Measurements from ENCODE around the gene RBM5.

RBM5 gene

DNA sequence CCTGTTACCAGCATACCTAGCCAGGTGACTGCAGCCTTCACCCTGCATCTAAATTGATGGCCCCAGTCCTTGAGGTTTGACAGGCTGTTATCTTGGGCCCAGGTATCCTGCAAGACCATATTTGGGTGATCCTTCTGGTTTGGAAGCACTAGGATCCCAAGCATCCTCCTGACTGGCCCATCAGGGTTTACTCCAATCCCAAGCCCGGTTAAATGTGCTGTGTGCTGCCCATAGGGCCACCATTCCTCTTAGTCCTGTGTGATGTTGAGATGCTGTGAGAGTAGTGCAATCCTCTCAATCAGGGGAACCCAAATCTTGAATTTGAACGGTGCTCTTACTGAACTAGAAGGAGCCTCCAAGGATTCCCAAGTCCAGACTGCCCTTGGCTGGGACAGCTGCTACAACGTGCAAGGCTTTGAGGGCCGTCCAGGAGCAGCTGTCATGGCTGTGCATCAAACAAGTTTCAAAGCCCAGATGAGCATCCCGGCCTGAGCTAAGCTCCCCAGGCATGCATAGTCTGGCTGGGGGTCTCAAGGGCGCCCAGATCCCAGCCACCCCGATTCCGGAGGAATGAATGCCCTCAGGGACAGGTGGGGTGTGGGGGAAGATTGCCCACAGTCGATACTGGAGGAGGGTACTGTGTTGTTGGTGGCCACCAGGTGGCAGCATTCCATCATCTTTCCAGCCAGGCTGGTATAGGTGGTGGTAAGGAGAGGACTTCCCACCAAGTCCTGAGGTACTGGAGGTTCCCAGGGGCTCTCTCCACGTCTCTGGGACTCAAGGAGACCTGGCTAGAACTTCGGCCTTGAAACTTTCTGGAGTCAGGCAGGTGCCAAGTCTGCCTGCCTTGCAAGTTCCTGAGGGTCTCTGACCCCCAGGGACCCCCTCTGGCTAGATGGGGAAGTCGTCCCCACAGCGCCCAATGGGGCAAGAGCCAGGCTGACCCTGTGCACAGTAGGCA is 32.6 kb downstream of the RBM5 start (continued):
- 0 out of 2 replicates have a peak, but pooled peaks have one; percentile 34 for TF ChIP-seq HIC1 (tag by site-specific recombination; IDR thresholded peaks at IDR 0.05)
- no peak for TF ChIP-seq ZNF133 (tag by site-specific recombination; IDR thresholded peaks at IDR 0.05)
- TF ChIP-seq, protein P1, sequence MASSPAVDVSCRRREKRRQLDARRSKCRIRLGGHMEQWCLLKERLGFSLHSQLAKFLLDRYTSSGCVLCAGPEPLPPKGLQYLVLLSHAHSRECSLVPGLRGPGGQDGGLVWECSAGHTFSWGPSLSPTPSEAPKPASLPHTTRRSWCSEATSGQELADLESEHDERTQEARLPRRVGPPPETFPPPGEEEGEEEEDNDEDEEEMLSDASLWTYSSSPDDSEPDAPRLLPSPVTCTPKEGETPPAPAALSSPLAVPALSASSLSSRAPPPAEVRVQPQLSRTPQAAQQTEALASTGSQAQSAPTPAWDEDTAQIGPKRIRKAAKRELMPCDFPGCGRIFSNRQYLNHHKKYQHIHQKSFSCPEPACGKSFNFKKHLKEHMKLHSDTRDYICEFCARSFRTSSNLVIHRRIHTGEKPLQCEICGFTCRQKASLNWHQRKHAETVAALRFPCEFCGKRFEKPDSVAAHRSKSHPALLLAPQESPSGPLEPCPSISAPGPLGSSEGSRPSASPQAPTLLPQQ (tag by site-specific recombination; IDR thresholded peaks at IDR 0.05) = no peak
- peak; percentile 45; the same call in 1 of the 2 replicates for TF ChIP-seq EGR2 (tag by site-specific recombination; IDR thresholded peaks at IDR 0.05; ENCODE audit: low read depth)
- no peak for TF ChIP-seq GLIS1 (tag by site-specific recombination; IDR thresholded peaks at IDR 0.05)
- TF ChIP-seq, protein P2, sequence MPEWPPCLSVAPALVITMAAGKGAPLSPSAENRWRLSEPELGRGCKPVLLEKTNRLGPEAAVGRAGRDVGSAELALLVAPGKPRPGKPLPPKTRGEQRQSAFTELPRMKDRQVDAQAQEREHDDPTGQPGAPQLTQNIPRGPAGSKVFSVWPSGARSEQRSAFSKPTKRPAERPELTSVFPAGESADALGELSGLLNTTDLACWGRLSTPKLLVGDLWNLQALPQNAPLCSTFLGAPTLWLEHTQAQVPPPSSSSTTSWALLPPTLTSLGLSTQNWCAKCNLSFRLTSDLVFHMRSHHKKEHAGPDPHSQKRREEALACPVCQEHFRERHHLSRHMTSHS (tag by site-specific recombination; IDR thresholded peaks at IDR 0.05) = no peak
- no peak for TF ChIP-seq OVOL3 (tag by site-specific recombination; IDR thresholded peaks at IDR 0.05)
- no peak for TF ChIP-seq ZNF639 (tag by site-specific recombination; IDR thresholded peaks at IDR 0.05)
- peak; percentile 24; the same call in 1 of the 2 replicates for TF ChIP-seq IKZF3 (tag by site-specific recombination; IDR thresholded peaks at IDR 0.05)
- TF ChIP-seq ZSCAN18 (tag by site-specific recombination; IDR thresholded peaks at IDR 0.05) = no peak
- peak; percentile 42 for TF ChIP-seq ZFHX2 (tag by site-specific recombination; conservative IDR thresholded peaks at IDR 0.05)
- no peak for TF ChIP-seq ZNF416 (tag by site-specific recombination; IDR thresholded peaks at IDR 0.05)
- no peak for TF ChIP-seq ZNF132 (tag by site-specific recombination; IDR thresholded peaks at IDR 0.05; ENCODE audit: borderline replicate concordance)
- TF ChIP-seq ZNF140 (tag by site-specific recombination; IDR thresholded peaks at IDR 0.05) = no peak
- no peak for TF ChIP-seq ZNF624 (tag by site-specific recombination; IDR thresholded peaks at IDR 0.05)
- TF ChIP-seq ZBTB6 (tag by site-specific recombination; IDR thresholded peaks at IDR 0.05) = no peak
- TF ChIP-seq GLI2 (tag by site-specific recombination; IDR thresholded peaks at IDR 0.05; ENCODE audit: borderline replicate concordance, low read depth) = no peak
- no peak for TF ChIP-seq ZSCAN16 (tag by site-specific recombination; IDR thresholded peaks at IDR 0.05)
- TF ChIP-seq, protein P3, sequence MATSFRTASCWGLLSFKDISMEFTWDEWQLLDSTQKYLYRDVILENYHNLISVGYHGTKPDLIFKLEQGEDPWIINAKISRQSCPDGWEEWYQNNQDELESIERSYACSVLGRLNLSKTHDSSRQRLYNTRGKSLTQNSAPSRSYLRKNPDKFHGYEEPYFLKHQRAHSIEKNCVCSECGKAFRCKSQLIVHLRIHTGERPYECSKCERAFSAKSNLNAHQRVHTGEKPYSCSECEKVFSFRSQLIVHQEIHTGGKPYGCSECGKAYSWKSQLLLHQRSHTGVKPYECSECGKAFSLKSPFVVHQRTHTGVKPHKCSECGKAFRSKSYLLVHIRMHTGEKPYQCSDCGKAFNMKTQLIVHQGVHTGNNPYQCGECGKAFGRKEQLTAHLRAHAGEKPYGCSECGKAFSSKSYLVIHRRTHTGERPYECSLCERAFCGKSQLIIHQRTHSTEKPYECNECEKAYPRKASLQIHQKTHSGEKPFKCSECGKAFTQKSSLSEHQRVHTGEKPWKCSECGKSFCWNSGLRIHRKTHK (tag by site-specific recombination; IDR thresholded peaks at IDR 0.05) = no peak
- TF ChIP-seq ZNF473 (tag by site-specific recombination; IDR thresholded peaks at IDR 0.05) = no peak
- no peak for TF ChIP-seq ZNF18 (tag by site-specific recombination; IDR thresholded peaks at IDR 0.05)
- 0 out of 2 replicates have a peak, but pooled peaks have one; percentile 54 for TF ChIP-seq ZBTB17 (tag by site-specific recombination; IDR thresholded peaks at IDR 0.05)
- peak; percentile 78 for TF ChIP-seq CTCF (tag by site-specific recombination; IDR thresholded peaks at IDR 0.05)

All from HEK293 (cell line).